GM12875 (cell line): Measurements from ENCODE around the gene CD40.

Source experiments
- H3K4me3 ChIP-seq: one replicate; pipeline ENCODE4 v1.5.1; 2011; ENCODE audit warnings: low read depth, low read length, control low read depth
- TF ChIP-seq, protein P1 (sequence below): IDR thresholded peaks from 2 replicates; pipeline ENCODE4 v1.5.1; 2011; ENCODE audit warnings: low read depth, mild to moderate bottlenecking, control low read depth, inconsistent platforms, low read length, moderate library complexity, borderline replicate concordance; ENCODE audit not compliant: insufficient read depth

Gene CD40

DNA sequence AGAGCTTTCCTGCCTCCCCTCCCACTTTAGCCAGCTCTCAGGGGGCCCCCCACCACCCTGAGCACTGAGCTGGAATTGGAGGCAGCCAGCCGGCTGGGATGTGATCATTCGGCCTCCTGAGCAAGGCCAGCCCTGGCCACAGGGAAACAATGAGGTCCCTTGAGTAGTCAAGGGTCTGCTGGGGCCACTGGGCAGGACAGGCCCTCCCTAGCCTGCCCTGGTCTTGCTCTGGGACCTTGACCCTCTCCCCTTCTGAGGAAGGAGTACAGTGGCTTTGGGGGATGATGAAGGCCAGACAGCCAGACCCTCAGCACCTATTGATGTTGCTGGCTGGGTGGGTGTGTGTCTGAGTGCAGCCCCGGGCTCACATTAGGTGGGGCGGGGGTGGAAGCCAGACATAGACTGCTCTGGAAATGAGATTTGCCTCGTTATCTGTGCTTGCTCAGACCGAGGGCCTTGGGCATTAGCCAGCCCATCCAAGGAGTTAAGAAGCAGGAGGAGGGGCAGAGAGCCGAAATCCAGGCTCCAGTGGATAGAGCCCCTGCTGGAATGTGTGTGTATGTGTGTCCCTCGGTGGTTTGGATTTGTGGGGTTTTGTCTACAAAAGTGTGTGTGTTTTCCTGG, 21.3 kb downstream of the CD40 start:
- no peak overlapping the region for H3K4me3 ChIP-seq
- TF ChIP-seq, protein P1, sequence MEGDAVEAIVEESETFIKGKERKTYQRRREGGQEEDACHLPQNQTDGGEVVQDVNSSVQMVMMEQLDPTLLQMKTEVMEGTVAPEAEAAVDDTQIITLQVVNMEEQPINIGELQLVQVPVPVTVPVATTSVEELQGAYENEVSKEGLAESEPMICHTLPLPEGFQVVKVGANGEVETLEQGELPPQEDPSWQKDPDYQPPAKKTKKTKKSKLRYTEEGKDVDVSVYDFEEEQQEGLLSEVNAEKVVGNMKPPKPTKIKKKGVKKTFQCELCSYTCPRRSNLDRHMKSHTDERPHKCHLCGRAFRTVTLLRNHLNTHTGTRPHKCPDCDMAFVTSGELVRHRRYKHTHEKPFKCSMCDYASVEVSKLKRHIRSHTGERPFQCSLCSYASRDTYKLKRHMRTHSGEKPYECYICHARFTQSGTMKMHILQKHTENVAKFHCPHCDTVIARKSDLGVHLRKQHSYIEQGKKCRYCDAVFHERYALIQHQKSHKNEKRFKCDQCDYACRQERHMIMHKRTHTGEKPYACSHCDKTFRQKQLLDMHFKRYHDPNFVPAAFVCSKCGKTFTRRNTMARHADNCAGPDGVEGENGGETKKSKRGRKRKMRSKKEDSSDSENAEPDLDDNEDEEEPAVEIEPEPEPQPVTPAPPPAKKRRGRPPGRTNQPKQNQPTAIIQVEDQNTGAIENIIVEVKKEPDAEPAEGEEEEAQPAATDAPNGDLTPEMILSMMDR: no peak

DNA sequence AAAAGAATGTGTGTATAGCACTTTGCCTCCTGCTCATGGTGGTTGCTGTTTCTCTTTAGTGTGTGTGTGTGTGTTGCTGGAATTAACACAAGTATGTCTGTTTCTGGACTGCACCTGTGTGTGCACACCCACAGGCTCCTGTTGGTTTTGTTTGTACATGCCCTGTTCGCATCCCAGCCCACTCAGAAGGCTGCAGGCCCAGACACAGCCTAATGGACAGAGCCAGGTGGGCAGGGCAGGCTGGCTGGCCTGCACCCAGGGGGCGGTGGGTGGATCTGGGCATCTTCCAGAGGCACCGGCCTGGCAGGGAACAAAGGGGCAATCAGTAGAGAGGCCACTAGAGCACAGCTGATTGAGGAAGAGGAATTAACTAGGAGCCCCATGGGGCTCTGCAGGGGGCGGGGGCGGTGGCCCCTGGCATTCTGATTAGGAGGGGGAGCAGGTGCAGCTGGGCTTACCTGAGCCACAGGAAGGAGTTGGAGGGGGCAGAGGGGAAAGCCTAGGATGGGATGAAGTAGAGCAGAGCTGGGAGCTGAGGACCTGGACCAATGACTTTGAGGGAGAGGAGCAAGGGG, 21.9 kb downstream of the CD40 start:
- TF ChIP-seq, protein P1: no peak
- H3K4me3 ChIP-seq: no peak overlapping the region

GRCh38 chr20:46142124-46142523, 24.0 kb downstream of the CD40 start:
- no peak overlapping the region for H3K4me3 ChIP-seq
- TF ChIP-seq, protein P1: no peak

DNA sequence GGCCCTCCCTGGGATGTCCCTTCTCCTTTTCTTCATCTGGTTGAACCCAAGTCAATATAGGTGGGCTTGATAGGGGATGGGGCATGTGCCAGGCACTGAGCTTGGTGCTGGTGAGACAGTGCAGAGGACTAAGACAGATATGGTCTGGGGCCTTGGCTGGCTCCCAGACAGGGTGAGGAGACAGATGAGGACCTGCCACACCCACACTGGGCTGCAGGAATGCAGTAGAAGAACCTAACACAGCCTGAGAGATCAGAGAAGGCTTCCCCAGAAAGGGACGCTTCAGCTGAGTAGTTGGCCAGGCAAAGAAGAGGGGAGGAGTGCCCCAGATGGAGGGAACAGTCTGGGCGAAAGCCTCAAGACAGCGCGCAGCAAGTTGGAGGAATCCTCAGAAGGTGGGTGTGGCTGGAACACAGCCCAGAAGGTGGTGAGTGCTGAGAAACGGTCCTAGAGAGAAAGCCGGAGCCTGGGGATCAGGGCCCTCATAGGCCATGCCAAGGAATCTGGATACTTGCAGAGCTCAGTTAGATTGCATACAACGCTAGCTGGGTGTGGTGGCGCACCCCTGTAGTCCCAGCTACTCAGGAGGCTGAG, 26.4 kb downstream of the CD40 start:
- TF ChIP-seq, protein P1: no peak
- H3K4me3 ChIP-seq: no peak overlapping the region

GRCh38 chr20:46145713-46146112, 27.6 kb downstream of the CD40 start:
- no peak overlapping the region for H3K4me3 ChIP-seq
- TF ChIP-seq, protein P1: no peak

GRCh38 chr20:46148313-46149208, 30.4 kb downstream of the CD40 start:
- H3K4me3 ChIP-seq: no peak overlapping the region
- TF ChIP-seq, protein P1: no peak
